Activated effector memory CD4-positive, alpha-beta T cell treated with anti-CD3 and anti-CD28 coated beads, Interleukin-2, amount 50 U/mL, for 16 hours (primary cell): ENCODE data around the gene BBS9.

Experiments used
- DNase-seq: peaks from one replicate; pipeline ENCODE4 v3.0.0-alpha.2; 2020

BBS9 gene

GRCh38 chr7:33559324-33559710, 430.0 kb downstream of the BBS9 start:
- no peak for DNase-seq

GRCh38 chr7:33562996-33563395, 433.6 kb downstream of the BBS9 start:
- DNase-seq: no peak

GRCh38 chr7:33563651-33564050, 434.3 kb downstream of the BBS9 start:
- no peak for DNase-seq

GRCh38 chr7:33578166-33578565, 448.8 kb downstream of the BBS9 start:
- DNase-seq: no peak

GRCh38 chr7:33578881-33579672, 449.7 kb downstream of the BBS9 start:
- no peak for DNase-seq

- DNase-seq: no peak
Measured at GRCh38 chr7:33579673-33579960, 450.3 kb downstream of the BBS9 start.

GRCh38 chr7:33581236-33581635, 451.9 kb downstream of the BBS9 start:
- no peak for DNase-seq

GRCh38 chr7:33582104-33582503, 452.7 kb downstream of the BBS9 start:
- DNase-seq: no peak

- no peak for DNase-seq
Measured at GRCh38 chr7:33582533-33582932, 453.2 kb downstream of the BBS9 start.

- DNase-seq: no peak
Measured at GRCh38 chr7:33589911-33590310, 460.5 kb downstream of the BBS9 start.

GRCh38 chr7:33590916-33591315, 461.6 kb downstream of the BBS9 start:
- no peak for DNase-seq

- DNase-seq: no peak
Measured at GRCh38 chr7:33591490-33591889, 462.1 kb downstream of the BBS9 start.

GRCh38 chr7:33592718-33593117, 463.4 kb downstream of the BBS9 start:
- DNase-seq: no peak

- DNase-seq: no peak
Measured at GRCh38 chr7:33593611-33594010, 464.2 kb downstream of the BBS9 start.

GRCh38 chr7:33596686-33597085, 467.3 kb downstream of the BBS9 start:
- DNase-seq: no peak

- no peak for DNase-seq
Measured at GRCh38 chr7:33597181-33597580, 467.8 kb downstream of the BBS9 start.

- DNase-seq: no peak
Measured at GRCh38 chr7:33601101-33601500, 471.7 kb downstream of the BBS9 start.

GRCh38 chr7:33601884-33602283, 472.5 kb downstream of the BBS9 start:
- no peak for DNase-seq

GRCh38 chr7:33604056-33604455, 474.7 kb downstream of the BBS9 start:
- DNase-seq: no peak

GRCh38 chr7:33610918-33611317, 481.6 kb downstream of the BBS9 start:
- DNase-seq: no peak

- no peak for DNase-seq
Measured at GRCh38 chr7:33612442-33612841, 483.1 kb downstream of the BBS9 start.

- no peak for DNase-seq
Measured at GRCh38 chr7:33614357-33615117, 485.2 kb downstream of the BBS9 start.

- DNase-seq: no peak
Measured at GRCh38 chr7:33616752-33617151, 487.4 kb downstream of the BBS9 start.

GRCh38 chr7:33619264-33619663, 489.9 kb downstream of the BBS9 start:
- no peak for DNase-seq

GRCh38 chr7:33623267-33623666, 493.9 kb downstream of the BBS9 start:
- DNase-seq: no peak
